K562 (cell line): ENCODE measurements around the gene PTPRB. TPM values are rescaled to one million over a fixed set of nuclear protein-coding genes. Genes with fewer than 3 reads are reported as not detected.

Experiments used
- ATAC-seq: fragments of 200-7000 bp; cut with Tn5 transposase; 3 replicates; pipeline ENCODE4 v1.9.1; 2020; ENCODE audit warnings: moderate library complexity
- BruUV-seq: library from RNA; stranded (reverse); fragments of 400-500 nt; replicated peaks from 2 replicates; lab custom pipeline; 2021; lab: Mats Ljungman, UMichigan
- CTCF ChIA-PET: fragments of 300-600 bp; formaldehyde crosslinking; extraction: SDS; loops from one replicate; lab custom pipeline; 2021; ENCODE audit warnings: low intra/inter-chr PET ratio; lab: Yijun Ruan, JAX
- POLR2A ChIA-PET: fragments of 300-600, 350-650 bp; sonication (Branson Sonifier 250); formaldehyde crosslinking; extraction: SDS; loops from one replicate; lab custom pipeline; 2021; ENCODE audit warnings: antibody characterized with exemption, inconsistent platforms; lab: Yijun Ruan, JAX
- DNase-seq, 4 experiments: peaks; one replicate each; pipeline versions ENCODE4 v3.0.0 to v3.0.0-alpha.2; 2011 to 2018; ENCODE audit warnings: low spot score in 3 of 4, mixed read lengths in 3 of 4; ENCODE audit errors: extremely low read depth in 1 of 4
- FAIRE-seq: peaks from 2 replicates; lab custom pipeline; 2011; peaks lifted over from hg19 to GRCh38; lab: Jason Lieb, UNC
- H2AFZ ChIP-seq: 2 replicates; pipeline ENCODE4 v1.6.0; 2011; ENCODE audit warnings: low read depth, low read length, control low read depth, inconsistent platforms
- H3K27ac ChIP-seq: fragments of 200-600 bp; 3 replicates; pipeline ENCODE4 v1.8.0; 2011; ENCODE audit warnings: low read depth, mild to moderate bottlenecking, control low read depth, inconsistent platforms, low read length, moderate library complexity, mixed read lengths; ENCODE audit errors: extremely low read depth
- H3K27me3 ChIP-seq, 2 experiments: fragments of 300-600 bp in 1 of 2; 2 replicates in 1 of 2; 3 replicates in 1 of 2; pipeline versions ENCODE4 v1.6.0 to v1.8.0; 2011; ENCODE audit warnings: inconsistent platforms in 2 of 2, low read length in 2 of 2, mild to moderate bottlenecking in 1 of 2, mixed read lengths in 1 of 2, moderate library complexity in 1 of 2; ENCODE audit not compliant: control insufficient read depth in 2 of 2, insufficient read depth in 2 of 2
- H3K36me3 ChIP-seq: fragments of 300-600 bp; 3 replicates; pipeline ENCODE4 v1.8.0; 2011; ENCODE audit warnings: mild to moderate bottlenecking, low read length, inconsistent platforms; ENCODE audit not compliant: control insufficient read depth, insufficient read depth
- H3K4me1 ChIP-seq, 2 experiments: fragments of 200-600 bp in 1 of 2; replicated peaks in 1 of 2; 2 replicates in 1 of 2; 3 replicates in 1 of 2; pipeline versions ENCODE4 v1.5.1 to v1.8.0; 2011; ENCODE audit warnings: inconsistent platforms in 2 of 2, low read length in 2 of 2, mild to moderate bottlenecking in 1 of 2, mixed read lengths in 1 of 2, moderate library complexity in 1 of 2; ENCODE audit not compliant: control insufficient read depth in 2 of 2, insufficient read depth in 2 of 2
- H3K4me2 ChIP-seq: 2 replicates; pipeline ENCODE4 v1.6.1; 2011; ENCODE audit warnings: low read length, control low read depth, inconsistent platforms, mixed read lengths; ENCODE audit not compliant: insufficient read depth
- H3K4me3 ChIP-seq: fragments of 200-600 bp; sonication (generic), shearing (Covaris generic); 2 replicates; pipeline ENCODE4 v1.5.1; 2016; ENCODE audit warnings: control low read depth, inconsistent platforms
- H3K79me2 ChIP-seq: fragments of 200-600 bp; 3 replicates; pipeline ENCODE4 v1.8.0; 2011; ENCODE audit warnings: low read length, inconsistent platforms; ENCODE audit not compliant: control insufficient read depth, insufficient read depth
- H3K9ac ChIP-seq, 2 experiments: 2 replicates each; pipeline versions ENCODE4 v1.6.0 to v1.6.1; 2011; ENCODE audit warnings: low read depth in 2 of 2, low read length in 2 of 2, control low read depth in 1 of 2, inconsistent platforms in 1 of 2, mild to moderate bottlenecking in 1 of 2, mixed read lengths in 1 of 2; ENCODE audit not compliant: insufficient read depth in 1 of 2
- H3K9me1 ChIP-seq: one replicate; pipeline ENCODE4 v1.6.0; 2011; ENCODE audit warnings: inconsistent platforms, mild to moderate bottlenecking, low read length, moderate library complexity; ENCODE audit not compliant: control insufficient read depth, insufficient read depth
- H3K9me3 ChIP-seq: replicated peaks from 2 replicates; pipeline ENCODE4 v1.5.1; 2011; ENCODE audit warnings: low read depth, low read length, inconsistent platforms; ENCODE audit not compliant: control insufficient read depth, insufficient read depth
- H4K20me1 ChIP-seq: replicated peaks from 2 replicates; pipeline ENCODE4 v1.6.1; 2011; ENCODE audit warnings: low read length, inconsistent platforms, mixed read lengths; ENCODE audit not compliant: control insufficient read depth, insufficient read depth
- CEBPB ChIP-seq: fragments of 450-650 bp; IDR thresholded peaks from 2 replicates; pipeline ENCODE4 v1.6.1; 2016; ENCODE audit warnings: missing genetic modification characterization, missing compliant biosample characterization
- CEBPG ChIP-seq, 3 experiments: fragments of 200-800 bp in 1 of 3; sonication (Bioruptor generic) in 1 of 3; sonication (generic) in 1 of 3; formaldehyde crosslinking in 1 of 3; IDR thresholded peaks in 2 of 3; conservative IDR thresholded peaks in 1 of 3; 2 replicates each; pipeline versions ENCODE4 v1.6.1 to v1.8.0; 2016 to 2022; ENCODE audit warnings: missing compliant biosample characterization in 2 of 3, missing genetic modification characterization in 2 of 3, mild to moderate bottlenecking in 1 of 3, missing genetic modification reagents in 1 of 3
- KDM4B ChIP-seq, 2 experiments: fragments of 450-650 bp in 1 of 2; sonication (generic) in 1 of 2; IDR thresholded peaks; 2 replicates each; pipeline ENCODE4 v1.6.1; 2016 to 2017; ENCODE audit warnings: borderline replicate concordance in 2 of 2, antibody characterized with exemption in 1 of 2, low read depth in 1 of 2, mild to moderate bottlenecking in 1 of 2
- WGBS: fragments of 100-300 bp; shearing (Covaris generic); methylation state at CpG from one replicate; pipeline ENCODE4 v1.1.6; 2016; ENCODE audit warnings: low coverage, mixed read lengths; ENCODE audit not compliant: insufficient coverage; ENCODE audit errors: missing lambda C conversion rate; 5-methylcytosine and 5-hydroxymethylcytosine counted together
- in situ Hi-C: fragments of 300-500 bp; cut with MboI; formaldehyde crosslinking; loops from 4 replicates; pipeline ENCODE4 v1.15.0; 2018; ENCODE audit warnings: inconsistent platforms, mixed read lengths
- intact Hi-C: fragments of 100-400 bp; cut with micrococcal nuclease; formaldehyde crosslinking; loops from 2 replicates; pipeline ENCODE4 v1.14.2; 2022
- polyA plus RNA-seq, 8 experiments: library from polyadenylated mRNA; depleted of rRNA in 4 of 8; stranded (reverse) in 5 of 8; unstranded in 3 of 8; fragments of >200 nt; fragmentation: Nextera tagmentation in 2 of 8; fragmentation: Illumina TruSeq in 1 of 8; extraction: Ambion mirVana in 2 of 8; extraction: Trizol in 1 of 8; gene quantifications; 2 replicates each; pipeline versions ENCODE4 v1.2.1 to v1.2.3, GENCODE V29; 2011 to 2014; ENCODE audit warnings: inconsistent platforms in 1 of 8, missing spikeins in 1 of 8
- total RNA-seq, 7 experiments: library from RNA; depleted of rRNA in 6 of 7; stranded (reverse); fragments of >200 nt in 6 of 7; fragmentation: Illumina TruSeq in 2 of 7; extraction: Trizol in 2 of 7; gene quantifications; 2 replicates each; pipeline versions ENCODE4 v1.2.1 to v1.2.3, GENCODE V29; 2011 to 2021; ENCODE audit warnings: low replicate concordance in 1 of 7
- TF ChIP-seq, protein P1 (sequence below): fragments of 450-650 bp; IDR thresholded peaks from 2 replicates; pipeline ENCODE4 v1.6.1; 2016; ENCODE audit warnings: antibody characterized with exemption
- TF ChIP-seq, protein P2 (sequence below): sonication (generic); formaldehyde crosslinking; IDR thresholded peaks from 2 replicates; pipeline ENCODE4 v1.8.0; 2022; ENCODE audit warnings: mild to moderate bottlenecking, missing genetic modification reagents
- TF ChIP-seq, protein P3 (sequence below): fragments of 450-650 bp; IDR thresholded peaks from 2 replicates; pipeline ENCODE4 v1.6.1; 2016; ENCODE audit warnings: missing biosample characterization, missing genetic modification characterization

PTPRB gene
- total and polyA plus RNA-seq, 9 of the 15 experiments (the other 6 are each of a cell fraction or from before 2014, with no cell fraction given): 0.46 to 5.9 (median 3.1) TPM

DNA sequence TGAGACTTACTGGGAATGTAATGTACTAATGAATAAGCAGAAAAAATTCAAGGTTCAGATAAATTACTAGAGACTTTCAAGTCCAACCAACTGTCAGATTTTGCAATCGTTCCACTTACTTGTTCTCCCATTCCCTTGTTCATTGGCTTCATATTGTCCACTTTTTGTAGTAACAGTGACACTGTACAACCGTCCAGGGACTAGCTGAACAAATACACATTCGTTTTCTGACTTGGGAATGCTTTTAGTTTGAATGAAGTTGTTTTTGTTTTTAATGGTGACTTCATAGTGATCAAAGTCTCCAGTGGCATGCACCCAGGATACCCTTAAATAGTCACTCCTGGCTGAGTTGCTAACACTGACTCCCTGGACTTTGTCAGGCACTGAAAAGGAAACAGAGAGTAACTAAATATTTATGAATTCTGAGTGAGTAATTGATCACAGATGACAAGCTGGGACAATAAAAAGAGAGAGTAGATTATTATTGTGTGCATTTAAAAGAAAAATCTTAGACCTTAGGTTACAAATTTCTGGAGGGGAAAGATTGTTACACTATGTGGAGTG is 65.4 kb downstream of the PTPRB start (continued):
- TF ChIP-seq, protein P1, sequence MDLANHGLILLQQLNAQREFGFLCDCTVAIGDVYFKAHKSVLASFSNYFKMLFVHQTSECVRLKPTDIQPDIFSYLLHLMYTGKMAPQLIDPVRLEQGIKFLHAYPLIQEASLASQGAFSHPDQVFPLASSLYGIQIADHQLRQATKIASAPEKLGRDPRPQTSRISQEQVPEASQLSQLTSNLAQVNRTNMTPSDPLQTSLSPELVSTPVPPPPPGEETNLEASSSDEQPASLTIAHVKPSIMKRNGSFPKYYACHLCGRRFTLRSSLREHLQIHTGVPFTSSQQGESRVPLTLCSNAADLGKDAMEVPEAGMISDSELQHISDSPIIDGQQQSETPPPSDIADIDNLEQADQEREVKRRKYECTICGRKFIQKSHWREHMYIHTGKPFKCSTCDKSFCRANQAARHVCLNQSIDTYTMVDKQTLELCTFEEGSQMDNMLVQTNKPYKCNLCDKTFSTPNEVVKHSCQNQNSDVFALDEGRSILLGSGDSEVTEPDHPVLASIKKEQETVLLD: no peak

DNA sequence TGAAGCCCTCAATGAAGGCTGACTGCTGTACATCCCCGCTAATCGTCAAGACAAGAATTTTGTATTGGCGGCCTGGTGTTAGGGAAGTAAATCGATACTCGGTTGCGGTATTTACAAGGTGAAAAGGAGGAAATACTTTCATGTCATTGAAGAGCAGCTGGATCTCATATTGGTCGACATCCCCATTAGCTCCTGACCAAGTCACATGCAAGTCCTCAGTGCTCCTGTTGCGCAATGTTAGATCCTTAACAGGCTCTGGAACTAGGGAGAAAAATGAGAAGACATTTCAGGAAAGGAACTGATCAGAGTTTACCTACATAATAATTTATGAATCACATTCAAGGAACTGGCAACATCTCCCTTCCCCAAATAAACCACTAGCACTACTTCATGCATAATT is 66.2 kb downstream of the PTPRB start:
- no peaks in the 10 kb centered on the region for H3K27me3 ChIP-seq
- no peak for DNase-seq
- H3K36me3 ChIP-seq: peaks cover 16% of the 10 kb centered on the region; the same call in 1 of the 3 replicates
- FAIRE-seq: no peak
- H4K20me1 ChIP-seq: no peaks in the 10 kb centered on the region
- 75% methylated on average over 8 of the region's 8 CpGs for WGBS
- in situ Hi-C loops (loop anchor here (5.0 kb wide), 1 partner anchor 674 kb away; no protein-coding TSS in a partner anchor), intact Hi-C loops (loop anchor here (10.0 kb wide), 4 partner anchors 356 to 786 kb away; no protein-coding TSS in a partner anchor)
- TF ChIP-seq CEBPG (CRISPR knock-in tag; IDR thresholded peaks at IDR 0.05): peak; percentile 70
- TF ChIP-seq CEBPG (tag; conservative IDR thresholded peaks at IDR 0.05 in 1 of 2, IDR thresholded peaks at IDR 0.05 in 1 of 2): peak; percentile 71 to 94
- TF ChIP-seq, protein P2, sequence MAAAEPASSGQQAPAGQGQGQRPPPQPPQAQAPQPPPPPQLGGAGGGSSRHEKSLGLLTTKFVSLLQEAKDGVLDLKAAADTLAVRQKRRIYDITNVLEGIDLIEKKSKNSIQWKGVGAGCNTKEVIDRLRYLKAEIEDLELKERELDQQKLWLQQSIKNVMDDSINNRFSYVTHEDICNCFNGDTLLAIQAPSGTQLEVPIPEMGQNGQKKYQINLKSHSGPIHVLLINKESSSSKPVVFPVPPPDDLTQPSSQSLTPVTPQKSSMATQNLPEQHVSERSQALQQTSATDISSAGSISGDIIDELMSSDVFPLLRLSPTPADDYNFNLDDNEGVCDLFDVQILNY (CRISPR knock-in tag): no peak
- TF ChIP-seq, protein P3, sequence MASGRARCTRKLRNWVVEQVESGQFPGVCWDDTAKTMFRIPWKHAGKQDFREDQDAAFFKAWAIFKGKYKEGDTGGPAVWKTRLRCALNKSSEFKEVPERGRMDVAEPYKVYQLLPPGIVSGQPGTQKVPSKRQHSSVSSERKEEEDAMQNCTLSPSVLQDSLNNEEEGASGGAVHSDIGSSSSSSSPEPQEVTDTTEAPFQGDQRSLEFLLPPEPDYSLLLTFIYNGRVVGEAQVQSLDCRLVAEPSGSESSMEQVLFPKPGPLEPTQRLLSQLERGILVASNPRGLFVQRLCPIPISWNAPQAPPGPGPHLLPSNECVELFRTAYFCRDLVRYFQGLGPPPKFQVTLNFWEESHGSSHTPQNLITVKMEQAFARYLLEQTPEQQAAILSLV (tag): peak; percentile 31; the same call in 1 of the 2 replicates
- peak; percentile 96 for TF ChIP-seq CEBPB (tag)
- TF ChIP-seq KDM4B (IDR thresholded peaks at IDR 0.05; ENCODE audit: borderline replicate concordance in 2 of 2, low read depth in 1 of 2): no peak
- no peak overlapping the region for H3K4me2 ChIP-seq
- H3K9ac ChIP-seq: no peak overlapping the region
- BruUV-seq: no TSS peak
- no peaks in the 10 kb centered on the region for H3K4me1 ChIP-seq
- H3K79me2 ChIP-seq: no peaks in the 10 kb centered on the region
- no peaks in the 10 kb centered on the region for H3K9me3 ChIP-seq
- H3K27ac ChIP-seq: no peak overlapping the region
- ChIA-PET CTCF (no interaction called here), POLR2A (no interaction called here)
- no peak overlapping the region for H2AFZ ChIP-seq
- no peak for ATAC-seq
- no peaks in the 10 kb centered on the region for H3K9me1 ChIP-seq
- H3K4me3 ChIP-seq: no peak overlapping the region
